ENCODE results near the gene ENTPD1. TPM values are rescaled to one million over a fixed set of nuclear protein-coding genes. Genes with fewer than 3 reads are reported as not detected.

ENTPD1 gene
- total and polyA plus RNA-seq, 9 of the 15 experiments (the other 6 are each of a cell fraction or from before 2014, with no cell fraction given), result 0.07 to 1.5 (median 0.37) TPM

DNA sequence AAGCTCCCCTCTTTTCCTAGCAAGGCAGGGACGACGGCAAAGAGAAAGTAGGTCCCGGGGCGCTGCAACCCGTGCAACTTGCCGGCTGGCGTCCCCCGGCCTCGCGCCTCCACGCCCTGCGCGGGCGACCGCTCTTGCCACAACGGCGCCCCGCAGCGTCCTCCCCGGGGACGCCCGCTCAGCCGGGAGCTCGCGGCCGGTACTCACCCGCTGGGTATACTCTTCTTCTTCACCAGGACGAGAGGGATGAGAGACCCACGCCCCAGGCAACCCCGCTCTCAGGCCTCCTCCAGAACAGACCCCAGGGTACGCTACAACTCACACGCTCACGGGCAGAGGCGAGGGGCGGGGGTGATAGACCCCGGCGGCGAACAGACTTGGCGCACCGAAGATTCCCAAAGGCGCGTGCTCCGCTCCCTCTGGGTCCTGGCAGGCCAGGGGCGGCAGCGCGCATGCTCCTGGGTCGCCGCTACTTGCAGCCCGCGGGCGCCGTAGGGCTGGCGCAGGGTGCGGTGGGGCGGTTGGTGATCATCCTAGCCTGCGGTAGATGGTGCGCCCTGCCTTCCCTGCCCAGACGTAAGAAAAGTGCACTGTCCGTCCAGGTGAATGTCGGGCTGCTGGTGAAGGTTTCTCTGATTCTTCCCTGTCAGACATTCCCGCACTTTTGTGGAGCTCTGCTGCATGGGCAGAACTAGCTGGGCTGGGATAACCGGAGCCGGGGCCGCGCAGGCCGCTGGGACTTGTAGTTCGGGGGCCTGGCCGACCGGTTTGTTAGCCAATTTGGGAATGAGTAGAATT, 151.7 kb downstream of the ENTPD1 start, which contains the start of gene CC2D2B (continued):
- TF ChIP-seq, protein P1, sequence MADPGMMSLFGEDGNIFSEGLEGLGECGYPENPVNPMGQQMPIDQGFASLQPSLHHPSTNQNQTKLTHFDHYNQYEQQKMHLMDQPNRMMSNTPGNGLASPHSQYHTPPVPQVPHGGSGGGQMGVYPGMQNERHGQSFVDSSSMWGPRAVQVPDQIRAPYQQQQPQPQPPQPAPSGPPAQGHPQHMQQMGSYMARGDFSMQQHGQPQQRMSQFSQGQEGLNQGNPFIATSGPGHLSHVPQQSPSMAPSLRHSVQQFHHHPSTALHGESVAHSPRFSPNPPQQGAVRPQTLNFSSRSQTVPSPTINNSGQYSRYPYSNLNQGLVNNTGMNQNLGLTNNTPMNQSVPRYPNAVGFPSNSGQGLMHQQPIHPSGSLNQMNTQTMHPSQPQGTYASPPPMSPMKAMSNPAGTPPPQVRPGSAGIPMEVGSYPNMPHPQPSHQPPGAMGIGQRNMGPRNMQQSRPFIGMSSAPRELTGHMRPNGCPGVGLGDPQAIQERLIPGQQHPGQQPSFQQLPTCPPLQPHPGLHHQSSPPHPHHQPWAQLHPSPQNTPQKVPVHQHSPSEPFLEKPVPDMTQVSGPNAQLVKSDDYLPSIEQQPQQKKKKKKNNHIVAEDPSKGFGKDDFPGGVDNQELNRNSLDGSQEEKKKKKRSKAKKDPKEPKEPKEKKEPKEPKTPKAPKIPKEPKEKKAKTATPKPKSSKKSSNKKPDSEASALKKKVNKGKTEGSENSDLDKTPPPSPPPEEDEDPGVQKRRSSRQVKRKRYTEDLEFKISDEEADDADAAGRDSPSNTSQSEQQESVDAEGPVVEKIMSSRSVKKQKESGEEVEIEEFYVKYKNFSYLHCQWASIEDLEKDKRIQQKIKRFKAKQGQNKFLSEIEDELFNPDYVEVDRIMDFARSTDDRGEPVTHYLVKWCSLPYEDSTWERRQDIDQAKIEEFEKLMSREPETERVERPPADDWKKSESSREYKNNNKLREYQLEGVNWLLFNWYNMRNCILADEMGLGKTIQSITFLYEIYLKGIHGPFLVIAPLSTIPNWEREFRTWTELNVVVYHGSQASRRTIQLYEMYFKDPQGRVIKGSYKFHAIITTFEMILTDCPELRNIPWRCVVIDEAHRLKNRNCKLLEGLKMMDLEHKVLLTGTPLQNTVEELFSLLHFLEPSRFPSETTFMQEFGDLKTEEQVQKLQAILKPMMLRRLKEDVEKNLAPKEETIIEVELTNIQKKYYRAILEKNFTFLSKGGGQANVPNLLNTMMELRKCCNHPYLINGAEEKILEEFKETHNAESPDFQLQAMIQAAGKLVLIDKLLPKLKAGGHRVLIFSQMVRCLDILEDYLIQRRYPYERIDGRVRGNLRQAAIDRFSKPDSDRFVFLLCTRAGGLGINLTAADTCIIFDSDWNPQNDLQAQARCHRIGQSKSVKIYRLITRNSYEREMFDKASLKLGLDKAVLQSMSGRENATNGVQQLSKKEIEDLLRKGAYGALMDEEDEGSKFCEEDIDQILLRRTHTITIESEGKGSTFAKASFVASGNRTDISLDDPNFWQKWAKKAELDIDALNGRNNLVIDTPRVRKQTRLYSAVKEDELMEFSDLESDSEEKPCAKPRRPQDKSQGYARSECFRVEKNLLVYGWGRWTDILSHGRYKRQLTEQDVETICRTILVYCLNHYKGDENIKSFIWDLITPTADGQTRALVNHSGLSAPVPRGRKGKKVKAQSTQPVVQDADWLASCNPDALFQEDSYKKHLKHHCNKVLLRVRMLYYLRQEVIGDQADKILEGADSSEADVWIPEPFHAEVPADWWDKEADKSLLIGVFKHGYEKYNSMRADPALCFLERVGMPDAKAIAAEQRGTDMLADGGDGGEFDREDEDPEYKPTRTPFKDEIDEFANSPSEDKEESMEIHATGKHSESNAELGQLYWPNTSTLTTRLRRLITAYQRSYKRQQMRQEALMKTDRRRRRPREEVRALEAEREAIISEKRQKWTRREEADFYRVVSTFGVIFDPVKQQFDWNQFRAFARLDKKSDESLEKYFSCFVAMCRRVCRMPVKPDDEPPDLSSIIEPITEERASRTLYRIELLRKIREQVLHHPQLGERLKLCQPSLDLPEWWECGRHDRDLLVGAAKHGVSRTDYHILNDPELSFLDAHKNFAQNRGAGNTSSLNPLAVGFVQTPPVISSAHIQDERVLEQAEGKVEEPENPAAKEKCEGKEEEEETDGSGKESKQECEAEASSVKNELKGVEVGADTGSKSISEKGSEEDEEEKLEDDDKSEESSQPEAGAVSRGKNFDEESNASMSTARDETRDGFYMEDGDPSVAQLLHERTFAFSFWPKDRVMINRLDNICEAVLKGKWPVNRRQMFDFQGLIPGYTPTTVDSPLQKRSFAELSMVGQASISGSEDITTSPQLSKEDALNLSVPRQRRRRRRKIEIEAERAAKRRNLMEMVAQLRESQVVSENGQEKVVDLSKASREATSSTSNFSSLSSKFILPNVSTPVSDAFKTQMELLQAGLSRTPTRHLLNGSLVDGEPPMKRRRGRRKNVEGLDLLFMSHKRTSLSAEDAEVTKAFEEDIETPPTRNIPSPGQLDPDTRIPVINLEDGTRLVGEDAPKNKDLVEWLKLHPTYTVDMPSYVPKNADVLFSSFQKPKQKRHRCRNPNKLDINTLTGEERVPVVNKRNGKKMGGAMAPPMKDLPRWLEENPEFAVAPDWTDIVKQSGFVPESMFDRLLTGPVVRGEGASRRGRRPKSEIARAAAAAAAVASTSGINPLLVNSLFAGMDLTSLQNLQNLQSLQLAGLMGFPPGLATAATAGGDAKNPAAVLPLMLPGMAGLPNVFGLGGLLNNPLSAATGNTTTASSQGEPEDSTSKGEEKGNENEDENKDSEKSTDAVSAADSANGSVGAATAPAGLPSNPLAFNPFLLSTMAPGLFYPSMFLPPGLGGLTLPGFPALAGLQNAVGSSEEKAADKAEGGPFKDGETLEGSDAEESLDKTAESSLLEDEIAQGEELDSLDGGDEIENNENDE (IDR thresholded peaks at IDR 0.05; ENCODE audit: low read depth, low read length), result no peak
- TF ChIP-seq, protein P2, sequence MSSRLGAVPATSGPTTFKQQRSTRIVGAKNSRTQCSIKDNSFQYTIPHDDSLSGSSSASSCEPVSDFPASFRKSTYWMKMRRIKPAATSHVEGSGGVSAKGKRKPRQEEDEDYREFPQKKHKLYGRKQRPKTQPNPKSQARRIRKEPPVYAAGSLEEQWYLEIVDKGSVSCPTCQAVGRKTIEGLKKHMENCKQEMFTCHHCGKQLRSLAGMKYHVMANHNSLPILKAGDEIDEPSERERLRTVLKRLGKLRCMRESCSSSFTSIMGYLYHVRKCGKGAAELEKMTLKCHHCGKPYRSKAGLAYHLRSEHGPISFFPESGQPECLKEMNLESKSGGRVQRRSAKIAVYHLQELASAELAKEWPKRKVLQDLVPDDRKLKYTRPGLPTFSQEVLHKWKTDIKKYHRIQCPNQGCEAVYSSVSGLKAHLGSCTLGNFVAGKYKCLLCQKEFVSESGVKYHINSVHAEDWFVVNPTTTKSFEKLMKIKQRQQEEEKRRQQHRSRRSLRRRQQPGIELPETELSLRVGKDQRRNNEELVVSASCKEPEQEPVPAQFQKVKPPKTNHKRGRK (tag; IDR thresholded peaks at IDR 0.05), result no peak
- TF ChIP-seq, protein P3, sequence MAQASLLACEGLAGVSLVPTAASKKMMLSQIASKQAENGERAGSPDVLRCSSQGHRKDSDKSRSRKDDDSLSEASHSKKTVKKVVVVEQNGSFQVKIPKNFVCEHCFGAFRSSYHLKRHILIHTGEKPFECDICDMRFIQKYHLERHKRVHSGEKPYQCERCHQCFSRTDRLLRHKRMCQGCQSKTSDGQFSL (CRISPR knock-in tag; IDR thresholded peaks at IDR 0.05), result no peak
- TF ChIP-seq, protein P3 (tag; IDR thresholded peaks at IDR 0.05), result no peak
- TF ChIP-seq HDGF (IDR thresholded peaks at IDR 0.05) (no peak), YY1 (IDR thresholded peaks at IDR 0.05; ENCODE audit: borderline replicate concordance in 1 of 3, control insufficient read depth in 1 of 3, extremely low read depth in 1 of 3, insufficient read depth in 3 of 3, insufficient read length in 1 of 3, insufficient replicate concordance in 2 of 3, low read depth in 1 of 3, low read length in 2 of 3) (peak in 2 of 3 experiments; percentile 31 to 32), NCOA4 (IDR thresholded peaks at IDR 0.05; ENCODE audit: partially characterized antibody) (no peak), FOSL1 (tag; conservative IDR thresholded peaks at IDR 0.05) (no peak), ZNF75A (CRISPR knock-in tag; IDR thresholded peaks at IDR 0.05) (no peak)
- TF ChIP-seq, protein P4, sequence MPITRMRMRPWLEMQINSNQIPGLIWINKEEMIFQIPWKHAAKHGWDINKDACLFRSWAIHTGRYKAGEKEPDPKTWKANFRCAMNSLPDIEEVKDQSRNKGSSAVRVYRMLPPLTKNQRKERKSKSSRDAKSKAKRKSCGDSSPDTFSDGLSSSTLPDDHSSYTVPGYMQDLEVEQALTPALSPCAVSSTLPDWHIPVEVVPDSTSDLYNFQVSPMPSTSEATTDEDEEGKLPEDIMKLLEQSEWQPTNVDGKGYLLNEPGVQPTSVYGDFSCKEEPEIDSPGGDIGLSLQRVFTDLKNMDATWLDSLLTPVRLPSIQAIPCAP (CRISPR knock-in tag; IDR thresholded peaks at IDR 0.05; ENCODE audit: borderline replicate concordance), result no peak

All from K562 (cell line).